Gastrocnemius medialis (tissue), 4 donors: Measurements from ENCODE around the gene ANKRD9. TPM values are rescaled to one million over a fixed set of nuclear protein-coding genes. Genes with fewer than 3 reads are reported as not detected.

Source experiments
- ATAC-seq, 2 donors: fragments of 150-250 bp; one replicate each; pipeline ENCODE4 v1.9.1; 2016
- DNase-seq, 2 donors: peaks; one replicate each; pipeline ENCODE4 v3.0.0-alpha.2; 2019
- H3K27ac ChIP-seq, 4 donors: fragments of 200-600 bp; sonication (generic); 1 replicate in 1 of 4; 2 replicates in 3 of 4; pipeline ENCODE4 v1.5.1; 2016 to 2018; ENCODE audit warnings: mild to moderate bottlenecking in 2 of 4, moderate library complexity in 1 of 4
- H3K27me3 ChIP-seq, 3 donors: fragments of 200-600 bp; sonication (generic) in 2 of 3; 1 replicate in 1 of 3; 2 replicates in 2 of 3; pipeline versions ENCODE4 v1.5.1 to v1.6.0; 2016 to 2019; ENCODE audit warnings: mild to moderate bottlenecking in 1 of 3, moderate library complexity in 1 of 3
- H3K36me3 ChIP-seq, 2 donors: fragments of 200-600 bp; sonication (generic) in 1 of 2; one replicate each; pipeline ENCODE4 v1.5.1; 2017 to 2018
- H3K4me1 ChIP-seq, 2 donors: fragments of 200-600 bp; sonication (generic) in 1 of 2; one replicate each; pipeline ENCODE4 v1.5.1; 2016 to 2017; ENCODE audit warnings: mild to moderate bottlenecking in 2 of 2
- H3K4me3 ChIP-seq, 4 donors: fragments of 200-600 bp; sonication (generic) in 3 of 4; 1 replicate in 1 of 4; 2 replicates in 3 of 4; pipeline ENCODE4 v1.5.1; 2016 to 2019; ENCODE audit warnings: mild to moderate bottlenecking in 2 of 4
- H3K9me3 ChIP-seq, 3 donors: fragments of 200-600 bp; sonication (generic) in 2 of 3; 1 replicate in 1 of 3; 2 replicates in 2 of 3; pipeline ENCODE4 v1.5.1; 2016 to 2019
- POLR2A ChIP-seq, 2 donors: fragments of 450-650 bp; IDR thresholded peaks; one replicate each; pipeline ENCODE4 v1.6.1; 2017; ENCODE audit warnings: antibody characterized with exemption in 2 of 2, mild to moderate bottlenecking in 2 of 2, moderate library complexity in 2 of 2
- in situ Hi-C, 4 donors: fragments of 200-750 bp; cut with MboI; loops; one replicate each; pipeline versions ENCODE4 v1.15.0 to v1.8.0; 2017; ENCODE audit warnings: low sequenced_read_pairs in 4 of 4
- intact Hi-C: fragments of 100-400 bp; cut with DNase I; formaldehyde crosslinking; loops from one replicate; pipeline ENCODE4 v1.15.1; 2023; ENCODE audit warnings: low total_unique reads
- total RNA-seq, 4 donors: library from RNA; depleted of rRNA; stranded (reverse); fragments of >200 nt; gene quantifications; one replicate each; pipeline versions ENCODE4 v1.1.0 to v1.2.3, GENCODE V29; 2016
- TF ChIP-seq, protein P1 (sequence below), 5 experiments: fragments of 450-650 bp in 3 of 5; fragments of 200-600 bp in 2 of 5; sonication (generic) in 2 of 5; IDR thresholded peaks in 4 of 5; conservative IDR thresholded peaks in 1 of 5; 1 replicate in 4 of 5; 2 replicates in 1 of 5; pipeline ENCODE4 v1.5.1; 2016 to 2019; ENCODE audit warnings: antibody characterized with exemption in 5 of 5, mild to moderate bottlenecking in 3 of 5, moderate library complexity in 3 of 5

ANKRD9 gene, protein sequence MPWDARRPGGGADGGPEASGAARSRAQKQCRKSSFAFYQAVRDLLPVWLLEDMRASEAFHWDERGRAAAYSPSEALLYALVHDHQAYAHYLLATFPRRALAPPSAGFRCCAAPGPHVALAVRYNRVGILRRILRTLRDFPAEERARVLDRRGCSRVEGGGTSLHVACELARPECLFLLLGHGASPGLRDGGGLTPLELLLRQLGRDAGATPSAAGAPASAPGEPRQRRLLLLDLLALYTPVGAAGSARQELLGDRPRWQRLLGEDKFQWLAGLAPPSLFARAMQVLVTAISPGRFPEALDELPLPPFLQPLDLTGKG
- 100 to 1,000 TPM; 155 to 450 (median 216) TPM for total RNA-seq

DNA sequence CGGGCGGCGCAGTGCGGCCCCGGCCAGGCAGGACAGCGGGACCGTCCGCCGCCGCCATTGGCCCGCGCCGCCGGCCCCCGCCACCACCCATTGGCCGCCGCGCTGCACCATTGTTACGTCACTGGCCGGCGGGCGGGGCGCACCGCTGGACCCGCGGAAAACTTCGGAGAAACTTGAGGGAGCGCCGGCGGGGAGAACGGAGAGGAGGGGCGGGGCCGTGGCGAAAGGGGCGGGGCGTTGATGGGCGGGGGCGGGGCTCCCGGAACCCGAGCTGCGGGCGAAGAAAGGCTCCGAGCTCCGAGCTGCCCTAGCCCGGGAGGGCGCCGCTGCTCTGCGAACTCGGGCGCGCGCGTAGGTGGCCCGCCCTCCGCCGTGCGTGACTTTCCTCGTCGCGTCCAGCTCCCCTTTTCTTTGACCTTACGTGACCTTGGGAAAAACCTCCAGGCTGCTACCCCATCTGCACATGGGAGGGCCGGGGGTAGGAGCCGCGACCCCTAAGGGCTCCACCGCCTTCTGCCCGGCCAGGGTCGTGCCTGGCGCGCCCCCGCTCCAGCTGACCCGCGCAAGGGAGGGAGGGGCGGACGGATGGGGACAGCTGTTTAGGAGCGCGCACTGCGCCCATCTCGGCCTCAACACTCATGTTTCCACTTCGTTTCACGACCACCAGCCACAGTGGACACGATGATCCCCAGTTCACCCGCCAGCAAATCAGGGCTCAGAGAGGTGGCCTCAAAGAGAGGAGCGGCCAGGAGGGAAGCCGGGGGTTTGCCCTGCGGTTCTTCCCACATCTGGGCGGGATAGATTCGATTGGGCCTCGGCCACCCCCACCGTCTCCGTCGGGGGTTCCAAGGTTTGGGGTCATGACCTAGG lies at the start of gene ANKRD9:
TSS of gene ANKRD9 (minus strand) at position 31 of the 870 bp plus-strand sequence. CDS start 1,887 bp downstream, outside the sequence.
- ATAC-seq (peak; percentile 57 to 74), DNase-seq (peak; percentile 93 to 95)
- TF ChIP-seq, protein P1, sequence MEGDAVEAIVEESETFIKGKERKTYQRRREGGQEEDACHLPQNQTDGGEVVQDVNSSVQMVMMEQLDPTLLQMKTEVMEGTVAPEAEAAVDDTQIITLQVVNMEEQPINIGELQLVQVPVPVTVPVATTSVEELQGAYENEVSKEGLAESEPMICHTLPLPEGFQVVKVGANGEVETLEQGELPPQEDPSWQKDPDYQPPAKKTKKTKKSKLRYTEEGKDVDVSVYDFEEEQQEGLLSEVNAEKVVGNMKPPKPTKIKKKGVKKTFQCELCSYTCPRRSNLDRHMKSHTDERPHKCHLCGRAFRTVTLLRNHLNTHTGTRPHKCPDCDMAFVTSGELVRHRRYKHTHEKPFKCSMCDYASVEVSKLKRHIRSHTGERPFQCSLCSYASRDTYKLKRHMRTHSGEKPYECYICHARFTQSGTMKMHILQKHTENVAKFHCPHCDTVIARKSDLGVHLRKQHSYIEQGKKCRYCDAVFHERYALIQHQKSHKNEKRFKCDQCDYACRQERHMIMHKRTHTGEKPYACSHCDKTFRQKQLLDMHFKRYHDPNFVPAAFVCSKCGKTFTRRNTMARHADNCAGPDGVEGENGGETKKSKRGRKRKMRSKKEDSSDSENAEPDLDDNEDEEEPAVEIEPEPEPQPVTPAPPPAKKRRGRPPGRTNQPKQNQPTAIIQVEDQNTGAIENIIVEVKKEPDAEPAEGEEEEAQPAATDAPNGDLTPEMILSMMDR (IDR thresholded peaks at IDR 0.05 in 4 of 5, conservative IDR thresholded peaks at IDR 0.05 in 1 of 5): no peak
- peak; percentile 74 to 81 for TF ChIP-seq POLR2A (IDR thresholded peaks at IDR 0.05)
- H3K9me3 ChIP-seq: no peaks in the 10 kb centered on the region
- no peaks in the 10 kb centered on the region for H3K36me3 ChIP-seq
- intact Hi-C loops: loop anchor here (2.0 to 10.0 kb wide), 3 partner anchors 47 to 545 kb away; partner anchors contain the start of genes DYNC1H1 and ZNF839
- peak within 1 kb of the TSS; percentile 95 to 99 (median 96) for H3K27ac ChIP-seq
- peak within 1 kb of the TSS; percentile 65 to 81 (median 70) for H3K4me3 ChIP-seq
- no peaks in the 10 kb centered on the region for H3K27me3 ChIP-seq
- in situ Hi-C loops: loop anchor here in 1 of 4 donors (25.0 kb wide), 1 partner anchor 198 kb away; the partner anchor contains the start of genes MOK and ZNF839
- peaks cover 14 to 33% of the 10 kb centered on the region in 2 donors for H3K4me1 ChIP-seq

DNA sequence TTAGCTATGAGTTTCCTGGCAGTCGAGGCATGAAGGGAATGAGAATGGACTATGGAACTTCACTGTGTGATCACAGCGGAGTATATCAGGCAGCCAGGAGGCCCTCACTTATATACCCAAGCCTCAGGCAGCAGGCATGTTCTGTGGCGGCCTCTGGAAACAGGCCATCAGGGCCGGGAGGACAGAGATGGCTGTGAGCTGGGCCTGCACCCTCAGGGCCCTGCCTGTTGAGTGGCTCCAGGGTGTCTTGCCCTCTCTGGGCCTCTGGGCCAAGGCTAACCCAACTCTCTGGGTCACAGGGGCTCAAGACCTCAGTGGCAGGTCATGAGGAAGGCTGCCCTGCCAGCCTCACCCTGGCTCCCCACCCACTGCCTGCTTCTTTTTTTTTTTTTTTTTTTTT lies 49.0 kb upstream of the ANKRD9 start:
- H3K4me3 ChIP-seq: no peak overlapping the region
- TF ChIP-seq, protein P1 (IDR thresholded peaks at IDR 0.05 in 4 of 5, conservative IDR thresholded peaks at IDR 0.05 in 1 of 5): no peak
- no peak for TF ChIP-seq POLR2A (IDR thresholded peaks at IDR 0.05)
- no peaks in the 10 kb centered on the region for H3K36me3 ChIP-seq
- H3K27me3 ChIP-seq: no peaks in the 10 kb centered on the region
- no peak overlapping the region for H3K27ac ChIP-seq
- intact Hi-C loops (no loop called here), in situ Hi-C loops (no loop called here)
- H3K4me1 ChIP-seq: peaks cover 0 to 4% of the 10 kb centered on the region in 2 donors
- H3K9me3 ChIP-seq: no peaks in the 10 kb centered on the region
- no peak for DNase-seq
- ATAC-seq: no peak

DNA sequence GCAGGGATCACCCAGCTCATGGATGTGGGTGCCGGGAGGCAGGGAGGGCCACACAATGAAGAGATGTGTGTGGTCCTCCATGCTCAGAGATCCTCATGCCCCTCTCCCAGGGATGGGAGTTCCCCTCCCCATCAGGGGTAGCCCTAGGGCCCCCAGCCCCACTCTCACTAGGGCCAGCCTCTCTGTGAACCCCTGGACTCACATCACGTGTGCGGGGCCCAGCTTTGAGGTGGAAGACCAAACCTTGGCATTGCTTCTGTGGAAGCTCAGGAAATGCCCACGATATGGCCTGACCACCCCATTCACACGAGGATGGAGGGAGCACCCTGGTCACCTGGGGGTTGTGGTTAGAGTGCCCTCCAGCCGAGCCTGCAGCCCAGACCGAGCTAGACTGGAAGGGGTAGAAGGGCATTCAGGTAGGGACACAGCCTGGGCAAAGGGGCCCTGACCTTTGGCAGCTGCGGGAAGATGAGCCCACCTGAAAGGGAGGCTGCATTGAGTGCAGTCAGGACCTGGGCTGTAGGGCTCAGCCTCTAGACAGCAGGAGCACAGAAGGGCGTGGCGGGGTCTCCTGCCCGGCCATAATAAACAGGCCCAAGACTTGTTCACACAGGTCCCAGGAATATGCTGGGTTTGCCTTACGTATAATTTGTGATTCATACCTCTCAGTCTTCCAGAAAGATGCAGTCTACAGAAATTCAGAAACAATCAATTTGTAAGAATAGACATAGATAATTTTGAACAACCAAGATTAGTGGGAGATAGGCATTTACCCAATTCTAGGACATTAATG lies 48.1 kb upstream of the ANKRD9 start:
- DNase-seq (no peak), ATAC-seq (no peak)

More for the DNA sequence above, 48.1 kb upstream of the ANKRD9 start:
- Histone ChIP-seq H3K27me3 (no peaks in the 10 kb centered on the region), H3K36me3 (no peaks in the 10 kb centered on the region), H3K27ac (no peak overlapping the region), H3K9me3 (no peaks in the 10 kb centered on the region), H3K4me1 (peaks cover 0 to 4% of the 10 kb centered on the region in 2 donors), H3K4me3 (no peak overlapping the region)
- TF ChIP-seq POLR2A (IDR thresholded peaks at IDR 0.05): no peak
- TF ChIP-seq, protein P1 (IDR thresholded peaks at IDR 0.05 in 4 of 5, conservative IDR thresholded peaks at IDR 0.05 in 1 of 5): no peak
- intact Hi-C loops (no loop called here), in situ Hi-C loops (no loop called here)
